HG03520 (cell line): ENCODE data around the gene YAE1.
A peak's percentile ranks its signal among the peaks of the same experiment; 100 is the strongest.

ENCODE experiments used
- ATAC-seq: cut with Tn5 transposase; IDR thresholded peaks from one replicate; pipeline ENCODE4 v1.9.1; 2021; ENCODE audit warnings: mild to moderate bottlenecking, moderate library complexity; ENCODE audit not compliant: unreplicated experiment

Gene YAE1

DNA sequence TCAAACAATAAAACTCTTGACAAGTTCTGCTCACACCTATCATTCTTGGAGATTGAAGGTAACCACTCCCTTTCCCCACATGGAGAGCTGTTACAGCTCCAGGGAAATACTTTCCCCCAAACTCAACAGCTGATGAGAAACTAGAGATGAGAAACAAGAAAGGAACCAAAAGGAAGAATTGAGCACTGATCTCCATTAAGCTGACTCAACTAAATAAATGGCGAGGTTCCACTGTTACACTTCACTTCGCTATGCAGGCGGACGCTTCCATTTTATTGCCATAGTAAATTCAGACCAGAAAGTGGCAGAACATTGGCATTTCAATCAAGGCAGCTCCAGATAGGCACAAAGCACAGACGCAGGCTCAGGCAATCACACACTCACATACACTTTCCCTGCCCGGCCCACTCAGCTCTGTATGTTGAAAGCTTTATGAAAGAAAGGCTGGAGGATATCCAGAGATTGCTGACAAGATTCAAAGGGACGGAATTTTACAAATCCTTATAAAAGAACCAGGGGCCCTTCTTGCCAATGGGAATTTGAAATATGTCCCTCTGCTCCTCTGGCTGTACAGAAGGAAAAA, 11.5 kb upstream of the YAE1 start:
- ATAC-seq, result no peak

DNA sequence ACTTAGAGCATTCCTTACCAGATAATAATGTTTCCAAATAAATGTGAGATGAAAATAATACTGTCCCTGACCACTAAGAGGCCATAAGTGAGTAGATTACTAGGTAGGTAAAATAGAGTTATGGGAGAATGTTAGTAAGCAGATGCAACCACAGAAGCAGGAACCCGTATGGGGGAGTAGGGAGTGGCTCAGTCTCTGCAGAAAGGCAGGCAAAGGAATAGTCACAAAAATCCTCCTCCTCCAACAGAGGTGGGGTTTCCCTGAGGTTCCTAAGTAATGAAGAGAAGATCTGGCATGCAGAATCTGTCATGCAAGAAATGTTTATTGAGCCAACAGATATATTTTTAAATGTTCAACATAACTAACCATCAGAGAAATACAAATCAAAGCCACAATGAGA, 9.0 kb upstream of the YAE1 start:
- ATAC-seq, result no peak

DNA sequence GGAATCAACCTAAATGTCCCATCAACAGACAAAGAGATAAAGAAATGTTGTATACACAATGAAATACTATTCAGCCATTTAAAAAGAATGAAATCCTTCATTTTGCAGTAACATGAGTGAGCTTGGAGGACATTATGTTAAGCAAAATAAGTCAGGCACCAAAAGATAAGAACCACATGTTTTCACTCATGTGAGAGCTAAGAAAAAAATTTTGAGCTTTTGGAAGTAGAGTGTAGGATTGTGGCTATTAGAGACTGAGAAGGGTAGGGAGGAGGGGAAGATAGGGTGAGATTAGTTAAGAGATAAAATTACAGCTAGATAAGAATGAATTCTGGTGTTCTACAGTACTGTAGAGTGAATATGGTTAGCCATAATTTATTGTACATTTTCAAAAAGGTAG, 8.3 kb upstream of the YAE1 start:
- no peak for ATAC-seq

DNA sequence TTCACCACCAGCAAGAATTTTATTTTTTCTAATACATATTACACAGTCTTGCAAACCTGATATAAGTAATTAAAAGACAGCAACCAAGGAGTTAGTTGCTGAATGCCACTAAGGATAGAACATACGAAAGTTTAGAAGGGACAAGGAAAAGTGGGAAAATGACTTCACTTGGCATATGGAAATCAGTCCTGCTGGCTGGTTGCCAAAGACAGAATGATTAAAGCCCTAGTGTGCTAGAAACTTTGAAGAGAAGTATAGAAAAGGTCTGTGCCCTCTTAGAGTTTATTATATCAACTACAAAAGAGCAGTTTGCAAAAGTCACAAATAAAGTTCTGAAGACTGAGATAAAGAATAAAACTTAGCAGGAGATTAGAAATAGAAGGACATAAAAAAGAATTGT, 5.8 kb upstream of the YAE1 start:
- no peak for ATAC-seq

DNA sequence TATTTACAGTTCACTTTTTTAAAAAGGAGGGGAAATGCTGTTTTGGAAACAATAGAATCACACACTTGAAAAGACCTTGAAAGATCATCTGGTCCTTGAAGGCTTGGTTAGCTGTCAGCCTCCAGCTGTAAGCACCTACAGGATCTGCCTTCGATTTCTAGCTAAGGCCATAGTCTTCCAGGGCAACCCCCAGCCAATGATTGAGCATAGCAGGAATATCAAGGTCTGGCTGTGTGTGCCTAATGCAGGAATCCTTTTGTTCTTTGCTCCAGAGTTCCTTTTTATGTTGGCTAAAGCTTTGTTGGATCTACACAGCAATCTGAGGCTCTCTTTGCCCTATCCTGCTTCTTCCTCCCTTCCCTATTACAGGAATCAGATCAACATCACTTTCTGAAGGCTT, 5.2 kb upstream of the YAE1 start:
- ATAC-seq, result no peak

DNA sequence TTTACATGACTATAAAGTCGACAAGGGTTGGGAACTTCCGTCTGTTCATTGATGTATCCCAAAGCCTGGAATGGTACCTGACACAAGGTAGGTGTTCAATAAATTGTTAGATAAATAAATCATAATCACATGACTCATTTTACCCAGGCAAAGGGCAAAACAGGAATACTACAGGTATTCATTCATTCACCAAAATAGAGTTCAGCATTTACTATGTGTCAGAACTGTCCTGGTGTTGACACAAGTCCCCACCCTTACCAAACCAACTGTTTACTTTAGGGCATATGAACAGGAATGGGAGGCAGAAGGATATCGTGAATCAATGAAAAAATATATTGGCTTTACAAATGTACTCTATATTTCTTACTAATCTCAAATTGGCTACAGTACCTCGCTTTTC, 666 bp upstream of the YAE1 start:
- ATAC-seq, result no peak

DNA sequence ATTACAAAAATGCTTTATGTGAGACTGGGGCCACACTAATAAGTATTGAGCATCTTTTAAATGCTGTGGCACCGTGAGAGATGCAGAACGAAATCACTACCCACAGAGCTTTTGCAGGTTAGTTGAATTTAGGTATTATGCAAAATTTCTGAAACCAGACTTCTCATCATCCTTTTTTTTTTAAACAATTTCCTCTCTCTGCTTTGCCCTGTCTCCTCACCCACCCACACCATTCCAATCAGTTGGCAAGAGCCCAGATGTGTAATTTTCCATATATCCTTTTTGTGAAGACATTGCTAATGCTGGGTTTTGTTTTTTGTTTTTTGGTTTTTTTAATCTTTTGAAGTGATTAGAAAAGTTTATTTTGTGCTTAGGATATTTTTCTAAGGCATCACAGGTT, 1.1 kb downstream of the YAE1 start:
- ATAC-seq, result no peak

DNA sequence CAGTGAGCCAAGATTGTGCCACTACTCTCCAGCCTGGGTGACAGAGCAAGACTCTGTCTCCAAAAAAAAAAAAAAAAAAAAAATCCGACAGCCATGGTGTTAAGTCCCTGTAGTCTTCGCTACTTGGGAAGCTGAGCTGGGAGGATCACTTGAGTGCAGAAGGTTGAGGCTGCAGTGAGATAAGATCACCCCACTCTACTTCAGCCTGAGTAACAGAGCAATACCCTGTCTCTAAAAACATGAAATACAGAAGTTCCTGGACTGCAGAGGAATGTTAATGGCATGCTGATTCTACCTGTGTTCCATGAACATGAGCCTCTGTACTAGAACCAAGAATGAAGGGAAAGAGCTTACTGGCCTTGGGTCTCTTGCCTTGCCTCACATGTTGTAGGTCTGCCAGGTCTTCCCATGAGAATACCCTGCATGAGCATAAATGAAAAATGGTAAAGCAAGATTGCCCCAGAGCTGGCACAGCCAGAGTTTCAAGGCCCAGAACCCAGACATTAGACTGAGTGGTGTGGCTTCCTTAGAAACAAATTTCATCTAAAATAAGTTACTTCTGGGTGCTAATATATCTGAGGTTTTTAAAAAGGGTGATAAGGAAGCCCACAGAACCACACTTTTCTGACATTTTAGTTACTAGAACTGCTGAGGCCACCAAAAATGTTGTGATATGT, 8.6 kb downstream of the YAE1 start:
- no peak for ATAC-seq

DNA sequence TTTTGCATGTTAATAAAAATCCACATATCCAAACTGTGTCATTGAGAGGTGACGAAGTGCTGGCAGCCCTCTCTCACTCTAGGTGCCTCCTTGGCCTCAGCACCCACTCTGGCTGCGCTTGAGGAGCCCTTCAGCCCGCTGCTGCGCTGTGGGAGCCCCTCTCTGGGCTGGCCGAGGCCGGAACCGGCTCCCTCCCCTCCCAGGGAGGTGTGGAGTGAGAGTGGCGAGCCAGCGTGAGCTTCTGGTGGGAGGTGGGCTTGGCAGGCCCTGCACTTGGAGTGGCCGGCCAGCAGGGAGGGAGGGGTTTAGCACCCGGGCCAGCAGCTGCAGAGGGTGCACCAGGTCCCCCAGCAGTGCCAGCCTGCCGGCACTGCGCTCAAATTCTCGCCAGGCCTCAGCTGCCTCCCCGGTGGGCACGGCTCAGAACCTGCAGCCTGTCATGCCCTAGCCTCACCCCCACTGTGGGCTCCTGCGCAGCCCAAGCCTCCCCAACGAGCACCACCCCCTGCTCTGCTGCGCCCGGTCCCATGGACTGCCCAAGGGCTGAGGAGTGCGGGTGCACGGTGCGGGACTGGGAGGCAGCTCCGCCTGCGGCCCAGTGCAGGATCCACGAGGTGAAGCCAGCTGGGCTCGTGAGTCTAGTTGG, 11.1 kb downstream of the YAE1 start:
- ATAC-seq, result no peak

DNA sequence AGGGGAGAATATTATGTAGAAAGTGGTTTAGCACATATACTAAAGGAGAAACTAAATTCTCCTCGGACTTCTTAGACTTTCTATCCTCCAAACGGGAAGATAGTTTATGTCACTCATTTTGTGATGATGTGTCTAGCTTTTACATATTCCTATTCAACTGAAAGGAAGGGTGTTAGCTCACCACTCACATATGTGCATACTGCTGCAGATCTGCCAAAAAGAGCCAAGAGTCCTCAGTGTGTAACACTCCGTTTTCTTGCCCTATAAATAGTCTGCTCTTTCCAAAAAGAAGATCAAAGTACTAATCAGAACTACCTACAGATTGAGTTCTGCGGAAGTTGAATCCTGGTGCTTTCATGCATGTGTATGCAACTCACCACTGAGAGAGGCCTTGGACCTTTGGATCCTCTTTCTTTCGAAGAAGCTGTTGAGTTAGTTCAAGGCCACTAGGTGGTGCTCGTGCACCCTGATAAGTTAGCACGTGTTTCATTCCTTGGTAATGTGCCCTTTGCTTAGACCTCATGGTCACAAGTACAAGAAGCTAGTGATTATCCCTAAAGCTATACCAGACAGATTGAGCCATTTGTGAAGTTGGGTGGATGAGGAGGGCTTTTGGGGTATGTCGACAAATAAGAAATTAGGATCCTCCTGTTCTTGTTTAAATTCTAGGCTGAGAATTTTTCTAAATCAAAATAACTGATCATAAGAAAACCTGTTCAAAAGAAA, 14.1 kb downstream of the YAE1 start:
- ATAC-seq, result peak; percentile 94

DNA sequence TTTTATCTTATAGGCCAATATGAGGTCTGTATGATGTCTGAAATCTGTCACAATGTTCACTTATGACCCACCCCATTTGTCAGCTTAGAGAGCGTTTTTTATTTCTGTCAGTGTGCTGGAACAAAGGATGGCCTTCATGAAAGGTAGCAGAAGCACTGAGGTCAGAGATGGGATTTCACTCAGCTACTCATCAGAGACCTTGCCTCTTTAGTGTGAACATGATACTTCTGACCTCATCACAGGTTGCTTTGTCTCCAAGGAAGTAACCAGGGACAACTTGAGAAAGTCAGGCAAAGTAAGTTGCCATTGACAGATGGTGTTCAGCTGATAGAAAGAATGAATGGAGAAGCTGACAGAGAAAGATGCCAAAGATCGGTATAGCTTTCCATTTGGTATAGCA, 16.3 kb downstream of the YAE1 start:
- ATAC-seq, result no peak

DNA sequence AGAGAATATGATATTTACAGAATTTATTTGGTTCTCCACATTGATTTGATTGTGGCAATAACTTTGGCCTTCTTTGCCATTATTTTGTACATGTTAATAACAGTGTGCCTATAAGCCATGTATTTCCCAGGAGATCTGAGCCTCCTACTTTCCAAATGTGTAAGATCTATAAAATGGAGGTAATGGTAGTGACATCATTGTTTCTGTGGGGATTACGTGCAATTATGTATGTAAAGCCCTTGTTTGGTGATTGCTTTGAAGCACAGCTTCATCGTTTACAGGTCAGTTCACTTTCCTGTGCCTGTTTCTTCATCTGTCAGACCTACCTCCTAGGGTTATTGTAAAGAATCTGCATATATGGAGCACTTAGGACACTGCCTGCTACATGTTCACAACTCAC, 17.3 kb downstream of the YAE1 start:
- no peak for ATAC-seq

DNA sequence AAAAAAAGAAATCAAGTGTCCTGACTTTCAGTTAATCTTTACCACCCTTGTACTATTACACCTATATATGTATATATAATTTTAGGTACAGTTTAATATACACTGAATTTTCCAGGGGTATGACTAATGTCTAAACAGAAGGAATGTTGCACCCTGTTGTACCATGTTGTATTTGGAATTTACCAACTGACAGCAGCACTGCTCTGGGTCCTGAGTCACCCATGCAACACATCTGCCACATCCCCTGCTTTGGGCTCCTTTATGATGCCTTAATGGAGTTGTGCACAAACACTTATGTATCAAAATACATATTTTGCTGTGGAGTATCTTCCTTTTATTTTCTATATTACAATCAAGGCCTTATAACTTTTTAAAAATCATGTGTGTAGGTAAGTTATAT, 21.2 kb downstream of the YAE1 start:
- no peak for ATAC-seq

DNA sequence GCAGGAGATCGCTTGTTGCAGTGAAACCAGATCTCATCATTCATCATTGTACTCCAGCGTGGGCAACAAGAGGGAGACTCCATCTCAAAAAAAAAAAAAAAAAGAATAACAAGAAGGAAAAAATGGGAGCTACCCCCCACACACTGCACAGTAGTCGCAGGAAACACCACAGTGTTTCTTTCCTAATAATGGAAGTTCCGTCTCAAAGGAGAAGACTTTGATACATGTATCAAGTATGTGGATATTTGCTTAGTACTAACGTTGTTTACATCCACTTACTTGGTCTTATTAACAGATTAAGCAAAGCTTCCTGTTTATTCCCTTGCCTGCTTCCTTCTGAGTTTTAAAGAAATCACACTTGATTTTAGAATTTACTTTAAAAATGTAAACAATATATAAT, 22.2 kb downstream of the YAE1 start:
- ATAC-seq, result no peak

DNA sequence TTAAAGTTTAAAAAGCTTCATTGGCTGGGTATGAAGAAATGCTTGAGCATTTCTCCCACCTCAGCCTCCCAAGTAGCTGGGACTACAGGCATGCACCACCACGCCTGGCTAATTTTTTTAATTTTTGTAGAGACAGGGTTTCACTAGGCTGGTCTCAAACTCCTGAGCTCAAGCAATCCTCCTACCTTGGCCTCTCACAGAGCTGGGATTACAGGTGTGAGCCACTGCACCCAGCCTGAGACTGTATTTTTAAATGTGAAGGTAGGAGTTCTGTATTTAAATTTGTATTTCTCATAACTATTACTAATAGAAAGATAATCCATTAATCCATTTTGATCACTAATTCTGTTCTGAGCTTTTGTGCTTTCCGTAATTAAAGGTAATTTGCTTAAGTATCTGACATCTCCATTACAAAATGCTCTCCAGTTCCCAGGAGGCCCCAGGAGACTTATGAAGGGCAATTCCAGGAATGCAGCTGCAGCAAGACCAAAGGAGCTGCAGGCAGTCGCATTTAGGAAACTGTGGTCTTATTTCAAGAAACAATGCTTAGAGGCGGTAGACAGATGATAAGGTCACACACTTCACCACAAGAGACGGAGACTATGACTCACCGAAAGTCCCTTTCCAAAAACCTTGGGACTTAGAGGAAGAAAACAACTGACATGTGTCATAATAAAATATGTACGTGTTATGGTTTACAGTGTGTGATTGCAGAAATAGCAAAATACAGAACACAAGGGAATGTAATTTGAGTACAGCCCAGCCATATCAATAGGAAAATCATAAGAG, 23.3 kb downstream of the YAE1 start:
- peak; percentile 94 for ATAC-seq

DNA sequence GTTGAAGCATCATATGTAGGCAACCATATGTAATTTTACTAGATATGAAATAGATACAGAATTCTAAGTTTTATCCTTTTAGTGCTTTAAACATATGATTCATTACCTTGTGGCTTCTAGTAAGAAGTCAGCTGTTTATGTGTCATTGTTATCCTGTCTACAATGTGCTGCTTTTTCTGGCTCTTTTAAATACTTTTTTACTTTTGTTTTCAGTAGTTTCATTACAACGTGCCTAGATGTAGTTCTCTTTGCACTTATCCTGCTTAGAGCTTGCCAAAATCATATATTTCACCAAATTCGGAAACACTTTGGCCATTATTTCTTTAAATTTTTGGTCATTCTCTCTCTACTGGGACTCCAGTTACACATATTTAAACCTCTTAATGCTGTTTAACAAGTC, 26.4 kb downstream of the YAE1 start:
- no peak for ATAC-seq

DNA sequence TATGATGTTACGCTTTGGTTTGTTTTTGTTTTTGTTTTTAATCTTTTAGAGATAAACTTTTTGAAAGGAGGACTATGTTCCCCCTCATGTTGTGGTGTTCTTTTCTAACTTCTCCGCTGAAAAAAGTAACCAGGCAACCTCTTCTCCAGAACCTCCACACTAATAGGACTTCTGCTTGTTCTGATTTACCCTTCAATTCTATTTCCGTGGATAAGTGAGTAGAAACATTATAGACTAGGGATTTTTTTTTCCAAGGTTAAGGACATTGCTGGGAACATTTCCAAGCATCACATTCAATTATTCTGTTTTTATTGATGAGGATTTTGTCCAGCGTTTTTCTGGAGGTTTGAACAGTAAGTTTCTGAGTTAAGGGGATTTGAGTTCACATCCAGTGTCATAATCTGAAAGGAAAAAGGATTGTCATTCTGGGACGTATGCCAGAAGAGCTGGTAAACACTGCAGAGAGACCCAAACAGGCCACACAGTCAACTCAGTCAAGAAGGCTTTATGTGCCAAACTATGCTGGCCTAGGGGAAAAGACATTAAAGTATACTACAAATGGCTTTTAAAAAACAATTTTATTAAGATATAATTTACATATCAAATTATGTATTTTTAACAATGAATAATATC, 28.9 kb downstream of the YAE1 start:
- no peak for ATAC-seq

DNA sequence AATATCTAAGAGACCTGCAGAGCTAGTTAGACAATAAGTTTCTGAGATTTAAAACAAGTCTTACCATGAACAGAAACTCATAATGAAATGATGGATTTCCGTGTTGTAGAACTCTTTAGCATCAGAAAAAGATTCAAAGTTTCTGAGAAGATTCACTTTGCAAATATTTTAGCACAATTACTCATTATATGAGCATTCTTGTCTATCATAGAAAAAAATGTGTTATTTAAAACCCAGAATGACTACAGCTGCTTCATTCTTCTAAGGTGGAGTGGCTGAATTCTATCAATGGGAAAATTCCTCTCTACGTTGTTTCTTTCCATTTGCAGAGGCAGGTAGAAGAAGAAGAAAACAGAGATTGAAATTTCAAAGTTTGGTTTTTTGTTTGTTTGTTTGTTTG, 36.1 kb downstream of the YAE1 start:
- no peak for ATAC-seq

DNA sequence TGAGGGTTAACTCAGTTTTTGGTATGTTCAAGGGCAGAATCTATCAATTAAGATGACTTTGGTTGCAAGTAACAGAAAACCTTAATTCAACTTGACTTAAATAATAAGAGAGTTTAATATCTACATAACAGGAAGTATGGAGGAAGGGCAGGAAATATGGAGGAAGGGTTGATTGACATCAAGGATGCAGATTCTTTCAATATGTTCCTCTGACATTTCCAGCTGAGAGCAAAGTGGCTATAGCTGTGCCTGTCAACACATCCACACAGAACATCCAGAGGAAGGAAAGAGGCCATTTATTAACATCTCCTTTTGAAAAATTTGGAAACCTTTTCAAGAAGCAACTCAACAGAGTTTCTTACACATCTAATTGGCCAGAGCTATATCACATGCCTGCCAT, 37.7 kb downstream of the YAE1 start:
- no peak for ATAC-seq

DNA sequence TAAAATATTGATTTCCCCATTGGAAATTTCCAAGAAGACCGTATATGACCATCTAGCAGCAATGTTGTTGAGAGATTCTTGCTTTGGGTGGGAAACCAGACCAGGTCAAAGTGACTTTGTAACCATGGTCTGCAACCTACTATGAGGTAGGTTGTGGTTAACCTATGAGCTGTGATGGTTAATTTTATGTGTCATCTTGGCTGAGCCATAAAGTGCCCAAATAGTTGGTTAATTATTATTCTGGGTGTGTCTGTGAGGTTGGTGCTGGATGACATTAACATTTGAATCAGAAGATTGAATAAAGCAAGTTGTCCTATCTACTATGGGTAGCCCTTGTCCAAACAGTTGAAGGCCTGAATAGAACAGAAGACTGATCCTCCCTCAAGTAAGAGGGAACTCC, 38.9 kb downstream of the YAE1 start:
- ATAC-seq, result no peak

DNA sequence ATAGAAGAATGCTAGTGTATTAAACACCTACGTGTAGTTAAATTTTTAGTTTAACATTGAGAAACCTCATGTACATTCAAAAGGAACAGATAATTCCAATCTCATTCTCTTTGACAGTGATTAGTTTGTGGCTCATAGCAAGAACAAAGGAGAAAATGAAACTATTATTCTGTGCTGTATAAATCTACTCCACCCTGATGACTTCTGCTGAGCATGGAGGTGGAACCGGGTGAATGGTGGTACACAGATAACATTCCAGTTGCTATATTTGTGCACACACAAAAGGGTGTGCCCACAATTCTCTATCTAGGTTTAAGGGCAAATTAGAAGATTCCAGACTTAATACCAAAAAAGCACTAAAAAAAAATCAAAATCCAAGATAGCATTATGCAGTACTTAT, 40.1 kb downstream of the YAE1 start:
- ATAC-seq, result no peak
